Fibroblast of lung (primary cell): Measurements from ENCODE around the gene LSM3. TPM values are rescaled to one million over a fixed set of nuclear protein-coding genes. Genes with fewer than 3 reads are reported as not detected.

Experiments used
- DNase-seq, 2 donors: peaks; one replicate each; pipeline versions ENCODE4 v3.0.0 to v3.0.0-alpha.2; 2010; ENCODE audit warnings: low read depth in 2 of 2
- H2AFZ ChIP-seq: 2 replicates; pipeline ENCODE4 v1.5.1; 2012; ENCODE audit warnings: low read length, control low read depth, inconsistent platforms
- H3K27ac ChIP-seq: 2 replicates; pipeline ENCODE4 v1.5.1; 2011; ENCODE audit warnings: low read length, control low read depth; ENCODE audit not compliant: insufficient read depth
- H3K27me3 ChIP-seq: 2 replicates; pipeline ENCODE4 v1.5.1; 2011; ENCODE audit warnings: mild to moderate bottlenecking, low read length; ENCODE audit not compliant: control insufficient read depth, insufficient read depth
- H3K36me3 ChIP-seq: 2 replicates; pipeline ENCODE4 v1.5.1; 2011; ENCODE audit warnings: low read length; ENCODE audit not compliant: control insufficient read depth, insufficient read depth
- H3K4me1 ChIP-seq: 2 replicates; pipeline ENCODE4 v1.5.1; 2011; ENCODE audit warnings: low read length; ENCODE audit not compliant: control insufficient read depth, insufficient read depth; ENCODE audit errors: extremely low read depth
- H3K4me2 ChIP-seq: 2 replicates; pipeline ENCODE4 v1.5.1; 2011; ENCODE audit warnings: low read length, control low read depth; ENCODE audit not compliant: insufficient read depth; ENCODE audit errors: extremely low read depth
- H3K4me3 ChIP-seq, 4 experiments: fragments of 200-600 bp in 1 of 4; sonication (generic) in 1 of 4; replicated peaks in 1 of 4; 2 replicates each; pipeline ENCODE4 v1.5.1; 2011 to 2016; ENCODE audit warnings: low read length in 4 of 4, low read depth in 3 of 4, mild to moderate bottlenecking in 3 of 4, control low read depth in 2 of 4, inconsistent platforms in 1 of 4, mixed read lengths in 1 of 4; ENCODE audit not compliant: insufficient read depth in 1 of 4; ENCODE audit errors: control extremely low read depth in 1 of 4
- H3K79me2 ChIP-seq: 2 replicates; pipeline ENCODE4 v1.5.1; 2012; ENCODE audit warnings: mild to moderate bottlenecking, low read length, inconsistent platforms; ENCODE audit not compliant: control insufficient read depth, insufficient read depth
- H3K9ac ChIP-seq: 2 replicates; pipeline ENCODE4 v1.5.1; 2011; ENCODE audit warnings: mild to moderate bottlenecking, low read length, control low read depth; ENCODE audit not compliant: insufficient read depth
- H3K9me3 ChIP-seq: 2 replicates; pipeline ENCODE4 v1.5.1; 2012; ENCODE audit warnings: low read depth, low read length; ENCODE audit not compliant: control insufficient read depth, insufficient read depth
- H4K20me1 ChIP-seq: 2 replicates; pipeline ENCODE4 v1.5.1; 2011; ENCODE audit warnings: low read length; ENCODE audit not compliant: control insufficient read depth, insufficient read depth; ENCODE audit errors: extremely low read depth
- CTCF ChIP-seq, 2 donors: IDR thresholded peaks in 1 of 2; conservative IDR thresholded peaks in 1 of 2; 1 replicate in 1 of 2; 2 replicates in 1 of 2; pipeline ENCODE4 v1.5.1; 2011 to 2012; ENCODE audit warnings: low read length in 2 of 2, control low read depth in 1 of 2, inconsistent platforms in 1 of 2, low read depth in 1 of 2, mild to moderate bottlenecking in 1 of 2
- EZH2 ChIP-seq: IDR thresholded peaks from 2 replicates; pipeline ENCODE4 v1.5.1; 2012; ENCODE audit warnings: low read length, control low read depth, mild to moderate bottlenecking; ENCODE audit errors: missing control alignments
- polyA plus RNA-seq, 2 donors: library from polyadenylated mRNA; depleted of rRNA in 1 of 2; stranded (reverse) in 1 of 2; unstranded in 1 of 2; fragments of >200 nt; gene quantifications; 2 replicates each; pipeline ENCODE4 v1.2.1, GENCODE V29; 2011 to 2012; ENCODE audit warnings: missing spikeins in 1 of 2
- total RNA-seq: library from RNA; depleted of rRNA; stranded (reverse); fragments of >200 nt; gene quantifications from 2 replicates; pipeline ENCODE4 v1.2.1, GENCODE V29; 2014

Gene LSM3
- total and polyA plus RNA-seq, 2 donors (not counting 1 experiment from before 2014, with no cell fraction given) = 5.1 to 14.9 TPM

GRCh38 chr3:14151471-14152083 lies 27.0 kb upstream of the LSM3 start:
- Histone ChIP-seq H3K36me3 (peaks cover 29% of the 10 kb centered on the region), H3K27me3 (no peaks in the 10 kb centered on the region), H3K27ac (no peak overlapping the region), H3K9ac (no peak overlapping the region), H4K20me1 (no peaks in the 10 kb centered on the region), H3K79me2 (no peaks in the 10 kb centered on the region), H2AFZ (no peak overlapping the region), H3K4me1 (peaks cover 2% of the 10 kb centered on the region), H3K4me3 (no peak overlapping the region), H3K4me2 (no peak overlapping the region), H3K9me3 (no peaks in the 10 kb centered on the region)
- no peak for DNase-seq
- TF ChIP-seq EZH2 (no peak), CTCF (conservative IDR thresholded peaks at IDR 0.05 in 1 of 2, IDR thresholded peaks at IDR 0.05 in 1 of 2; ENCODE audit: low read depth in 1 of 2, low read length in 2 of 2) (no peak)

GRCh38 chr3:14152233-14152962 lies 26.2 kb upstream of the LSM3 start:
- Histone ChIP-seq H3K27me3 (no peaks in the 10 kb centered on the region), H2AFZ (no peak overlapping the region), H3K79me2 (no peaks in the 10 kb centered on the region), H3K9me3 (no peaks in the 10 kb centered on the region), H3K36me3 (peaks cover 28% of the 10 kb centered on the region), H4K20me1 (no peaks in the 10 kb centered on the region), H3K4me2 (no peak overlapping the region), H3K27ac (no peak overlapping the region), H3K4me1 (no peaks in the 10 kb centered on the region), H3K4me3 (no peak overlapping the region), H3K9ac (no peak overlapping the region)
- no peak for DNase-seq
- no peak for TF ChIP-seq EZH2
- peak in 1 of 2 donors; percentile 27 for TF ChIP-seq CTCF (conservative IDR thresholded peaks at IDR 0.05 in 1 of 2, IDR thresholded peaks at IDR 0.05 in 1 of 2; ENCODE audit: low read depth in 1 of 2, low read length in 2 of 2)

GRCh38 chr3:14152963-14153355 lies 25.7 kb upstream of the LSM3 start:
- Histone ChIP-seq H3K27ac (no peak overlapping the region), H3K4me3 (no peak overlapping the region), H3K4me1 (no peaks in the 10 kb centered on the region), H3K36me3 (peaks cover 28% of the 10 kb centered on the region), H4K20me1 (no peaks in the 10 kb centered on the region), H2AFZ (no peak overlapping the region), H3K4me2 (no peak overlapping the region), H3K27me3 (no peaks in the 10 kb centered on the region), H3K9ac (no peak overlapping the region), H3K79me2 (no peaks in the 10 kb centered on the region), H3K9me3 (no peaks in the 10 kb centered on the region)
- no peak for DNase-seq
- TF ChIP-seq EZH2 = no peak
- no peak for TF ChIP-seq CTCF (conservative IDR thresholded peaks at IDR 0.05 in 1 of 2, IDR thresholded peaks at IDR 0.05 in 1 of 2; ENCODE audit: low read depth in 1 of 2, low read length in 2 of 2)
